Measurements from ENCODE around the gene VPS13D.
"Not testable (repeated sequence)": the region's sequence is repeated elsewhere in the genome, so short reads cannot be mapped to it uniquely, and the experiment has no call there.

VPS13D gene

GRCh38 chr1:12448746-12449177 lies 218.9 kb downstream of the VPS13D start:
- DNase-seq (ENCODE audit: low read depth in 2 of 2): no peak

- no peak for DNase-seq (ENCODE audit: low read depth in 2 of 2)
These were observed 220.4 kb downstream of the VPS13D start for GRCh38 chr1:12450090-12450755.

GRCh38 chr1:12450756-12451559 lies 221.1 kb downstream of the VPS13D start:
- DNase-seq (ENCODE audit: low read depth in 2 of 2): no peak

- no peak for DNase-seq (ENCODE audit: low read depth in 2 of 2)
These were observed 221.7 kb downstream of the VPS13D start for GRCh38 chr1:12451560-12451900.

GRCh38 chr1:12452262-12452661 lies 222.4 kb downstream of the VPS13D start:
- no peak for DNase-seq (ENCODE audit: low read depth in 2 of 2)

- no peak for DNase-seq (ENCODE audit: low read depth in 2 of 2)
These were observed 223.8 kb downstream of the VPS13D start for GRCh38 chr1:12453400-12454343.

GRCh38 chr1:12454406-12455391 lies 224.9 kb downstream of the VPS13D start:
- DNase-seq (ENCODE audit: low read depth in 2 of 2): no peak

- DNase-seq (ENCODE audit: low read depth in 2 of 2): not testable (repeated sequence)
These were observed 226.3 kb downstream of the VPS13D start for GRCh38 chr1:12456081-12456480.

- DNase-seq (ENCODE audit: low read depth in 2 of 2): peak in 1 of 2 experiments; percentile 68
These were observed 227.1 kb downstream of the VPS13D start for GRCh38 chr1:12456979-12457378.

- DNase-seq (ENCODE audit: low read depth in 2 of 2): no peak
These were observed 227.9 kb downstream of the VPS13D start for GRCh38 chr1:12457771-12458170.

- DNase-seq (ENCODE audit: low read depth in 2 of 2): no peak
These were observed 228.7 kb downstream of the VPS13D start for GRCh38 chr1:12458571-12458970.

- no peak for DNase-seq (ENCODE audit: low read depth in 2 of 2)
These were observed 230.3 kb downstream of the VPS13D start for GRCh38 chr1:12460121-12460520.

- no peak for DNase-seq (ENCODE audit: low read depth in 2 of 2)
These were observed 231.2 kb downstream of the VPS13D start for GRCh38 chr1:12460911-12461621.

GRCh38 chr1:12461754-12462153 lies 231.9 kb downstream of the VPS13D start:
- DNase-seq (ENCODE audit: low read depth in 2 of 2): no peak

- no peak for DNase-seq (ENCODE audit: low read depth in 2 of 2)
These were observed 232.8 kb downstream of the VPS13D start for GRCh38 chr1:12462586-12462985.

- DNase-seq (ENCODE audit: low read depth in 2 of 2): no peak
These were observed 234.2 kb downstream of the VPS13D start for GRCh38 chr1:12464045-12464461.

- DNase-seq (ENCODE audit: low read depth in 2 of 2): peak; percentile 82 to 83
These were observed 234.8 kb downstream of the VPS13D start for GRCh38 chr1:12464598-12465056.

GRCh38 chr1:12465126-12465525 lies 235.3 kb downstream of the VPS13D start:
- DNase-seq (ENCODE audit: low read depth in 2 of 2): no peak

GRCh38 chr1:12466816-12467215 lies 237.0 kb downstream of the VPS13D start:
- no peak for DNase-seq (ENCODE audit: low read depth in 2 of 2)
